ENCODE results near the gene KIF12.

The KIF12 gene

DNA sequence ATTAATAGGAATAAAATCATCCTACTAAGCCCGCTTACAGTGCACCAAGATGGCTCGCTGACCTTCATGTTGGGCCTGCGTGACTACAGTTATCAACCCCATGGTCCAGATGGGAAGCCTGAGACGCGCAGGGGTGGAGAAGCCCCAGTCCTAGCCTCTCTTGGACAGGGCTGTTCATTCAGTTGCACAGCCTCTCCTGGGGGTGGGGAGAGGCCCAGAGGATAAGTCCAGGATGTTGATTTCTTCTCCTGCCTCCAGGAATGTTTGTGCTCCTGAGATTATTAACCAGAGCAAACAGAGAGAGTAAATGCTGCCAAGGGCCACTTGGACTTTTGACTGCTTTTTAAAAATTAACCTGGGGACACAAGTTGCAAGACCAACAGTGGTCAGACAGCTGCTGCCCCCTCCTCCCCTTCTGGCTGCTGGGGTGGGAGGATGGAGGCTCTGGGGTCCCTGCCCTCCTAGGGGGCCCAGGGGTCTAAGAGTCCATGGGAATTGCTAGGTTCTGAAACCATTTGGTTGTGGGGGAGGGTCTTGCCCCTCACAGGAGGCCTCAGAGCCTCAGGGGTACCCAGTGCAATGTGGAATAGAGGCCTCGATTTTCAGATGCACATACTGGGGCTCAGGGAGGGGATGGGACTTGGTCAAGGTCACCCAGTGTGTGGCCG lies 18.2 kb downstream of the KIF12 start:
- DNase-seq (ENCODE audit: insufficient read length, low spot score) (no peak), FAIRE-seq (no peak)
- TF ChIP-seq SPI1 (IDR thresholded peaks at IDR 0.05; ENCODE audit: low read depth, low read length), result no peak
- TF ChIP-seq TAF1 (IDR thresholded peaks at IDR 0.05; ENCODE audit: low read depth, low read length), result no peak
- no peak for TF ChIP-seq POU2F2 (IDR thresholded peaks at IDR 0.05; ENCODE audit: low read depth, low read length)
- no peak for TF ChIP-seq POLR2AphosphoS5 (IDR thresholded peaks at IDR 0.05; ENCODE audit: low read depth, low read length)
- TF ChIP-seq POLR2A (IDR thresholded peaks at IDR 0.05; ENCODE audit: low read depth, low read length), result no peak
- no peak for TF ChIP-seq PAX5 (IDR thresholded peaks at IDR 0.05; ENCODE audit: insufficient read depth, low read length, severe bottlenecking)

DNA sequence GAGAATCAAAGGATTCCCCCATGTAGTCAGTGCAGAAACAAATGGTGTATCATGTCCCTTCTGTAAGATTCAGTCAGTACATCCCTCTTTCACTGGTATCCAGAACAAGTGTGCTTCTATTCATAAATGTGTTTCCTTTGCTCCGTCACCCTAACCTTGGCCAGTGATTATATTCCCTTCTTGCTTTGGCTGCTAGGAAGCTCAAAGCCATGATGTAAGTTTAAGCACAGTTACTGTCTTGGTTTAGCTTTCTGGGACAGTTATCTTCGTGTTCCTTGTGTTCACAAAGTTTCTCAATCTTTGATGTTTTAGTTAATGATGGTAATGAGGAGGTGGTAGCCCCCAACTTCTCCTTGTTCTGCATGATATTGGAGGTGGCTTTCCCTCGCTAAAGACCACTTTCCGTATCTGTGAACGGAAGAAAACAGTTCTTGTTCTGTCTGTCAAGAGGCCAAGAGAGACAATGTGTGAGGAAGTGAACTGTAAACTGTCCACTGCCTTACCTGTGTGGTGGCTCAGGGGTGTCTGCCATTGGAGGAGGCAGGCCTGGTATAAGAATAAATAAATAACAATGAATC lies 18.8 kb downstream of the KIF12 start:
- DNase-seq (ENCODE audit: insufficient read length, low spot score) (no peak), FAIRE-seq (no peak)
- no peak for TF ChIP-seq SPI1 (IDR thresholded peaks at IDR 0.05; ENCODE audit: low read depth, low read length)
- TF ChIP-seq PAX5 (IDR thresholded peaks at IDR 0.05; ENCODE audit: insufficient read depth, low read length, severe bottlenecking), result no peak
- TF ChIP-seq POLR2AphosphoS5 (IDR thresholded peaks at IDR 0.05; ENCODE audit: low read depth, low read length), result no peak
- TF ChIP-seq POU2F2 (IDR thresholded peaks at IDR 0.05; ENCODE audit: low read depth, low read length), result no peak
- no peak for TF ChIP-seq POLR2A (IDR thresholded peaks at IDR 0.05; ENCODE audit: low read depth, low read length)
- TF ChIP-seq TAF1 (IDR thresholded peaks at IDR 0.05; ENCODE audit: low read depth, low read length), result no peak

DNA sequence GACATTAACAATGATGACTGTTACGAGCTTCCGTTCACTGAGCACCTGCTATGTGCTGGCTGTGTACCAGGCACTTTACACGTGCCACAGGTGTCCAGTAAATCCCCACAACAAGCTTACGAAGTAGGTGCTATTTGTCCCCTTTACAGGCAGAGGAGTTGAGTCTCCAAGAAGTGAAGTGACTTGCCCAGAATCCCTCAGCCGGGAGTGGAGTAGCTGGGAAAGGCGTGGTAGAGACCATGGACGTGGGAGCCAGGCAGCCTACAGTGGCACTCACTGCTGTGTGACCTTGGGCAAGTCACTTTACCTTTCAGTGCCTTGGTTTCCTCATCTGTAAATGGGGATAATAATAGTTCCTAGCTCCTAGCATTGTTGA lies 20.3 kb downstream of the KIF12 start:
- DNase-seq (ENCODE audit: insufficient read length, low spot score) (no peak), FAIRE-seq (no peak)
- TF ChIP-seq PAX5 (IDR thresholded peaks at IDR 0.05; ENCODE audit: insufficient read depth, low read length, severe bottlenecking) (no peak), POLR2A (IDR thresholded peaks at IDR 0.05; ENCODE audit: low read depth, low read length) (no peak), SPI1 (IDR thresholded peaks at IDR 0.05; ENCODE audit: low read depth, low read length) (no peak), TAF1 (IDR thresholded peaks at IDR 0.05; ENCODE audit: low read depth, low read length) (no peak), POU2F2 (IDR thresholded peaks at IDR 0.05; ENCODE audit: low read depth, low read length) (no peak), POLR2AphosphoS5 (IDR thresholded peaks at IDR 0.05; ENCODE audit: low read depth, low read length) (no peak)

DNA sequence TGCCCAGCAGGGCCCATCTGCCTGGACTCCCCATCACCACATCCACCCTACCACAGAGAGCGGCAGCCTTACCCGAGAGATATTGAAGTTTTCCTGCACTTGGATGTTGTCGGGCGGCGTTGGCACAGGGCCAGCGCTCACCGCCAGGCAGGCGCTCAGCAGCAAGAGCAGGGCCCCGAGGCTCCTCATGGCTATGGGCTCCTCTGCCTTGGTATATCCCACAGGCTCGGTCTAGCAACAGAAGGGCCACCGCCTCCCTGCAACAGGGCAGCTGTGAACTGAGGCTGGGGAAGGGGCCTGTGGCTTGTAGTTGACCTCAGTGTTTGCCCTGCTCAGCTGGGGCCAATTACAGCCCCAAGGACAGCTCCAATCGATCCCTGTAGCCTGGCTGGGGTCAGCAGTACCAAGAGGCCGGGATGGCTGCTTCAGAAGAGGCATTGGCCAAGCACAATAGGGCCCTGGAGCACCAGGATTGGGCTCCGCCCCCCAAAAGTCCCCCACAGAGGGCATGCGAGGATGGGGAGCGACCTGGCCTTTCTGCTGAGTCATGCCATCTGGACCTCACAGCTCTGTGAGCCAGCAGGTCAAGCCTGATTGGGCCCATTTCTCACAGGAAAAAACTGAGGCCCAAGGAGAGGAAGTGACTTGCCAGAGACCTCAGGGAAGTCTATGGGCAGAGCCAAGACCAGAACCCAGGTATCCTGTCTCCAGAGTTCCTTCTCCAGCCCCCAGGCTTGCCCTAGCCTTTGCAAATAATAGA lies 20.9 kb downstream of the KIF12 start, which contains the start of gene AMBP:
Gene AMBP, minus strand, starts transcription at position 280 of the 760 bp plus-strand sequence. Its CDS starts 91 bp downstream, at position 189.
- DNase-seq (ENCODE audit: insufficient read length, low spot score), result no peak
- FAIRE-seq, result no peak
- TF ChIP-seq POU2F2 (IDR thresholded peaks at IDR 0.05; ENCODE audit: low read depth, low read length) (no peak), TAF1 (IDR thresholded peaks at IDR 0.05; ENCODE audit: low read depth, low read length) (no peak), PAX5 (IDR thresholded peaks at IDR 0.05; ENCODE audit: insufficient read depth, low read length, severe bottlenecking) (no peak), SPI1 (IDR thresholded peaks at IDR 0.05; ENCODE audit: low read depth, low read length) (no peak), POLR2A (IDR thresholded peaks at IDR 0.05; ENCODE audit: low read depth, low read length) (no peak), POLR2AphosphoS5 (IDR thresholded peaks at IDR 0.05; ENCODE audit: low read depth, low read length) (no peak)

DNA sequence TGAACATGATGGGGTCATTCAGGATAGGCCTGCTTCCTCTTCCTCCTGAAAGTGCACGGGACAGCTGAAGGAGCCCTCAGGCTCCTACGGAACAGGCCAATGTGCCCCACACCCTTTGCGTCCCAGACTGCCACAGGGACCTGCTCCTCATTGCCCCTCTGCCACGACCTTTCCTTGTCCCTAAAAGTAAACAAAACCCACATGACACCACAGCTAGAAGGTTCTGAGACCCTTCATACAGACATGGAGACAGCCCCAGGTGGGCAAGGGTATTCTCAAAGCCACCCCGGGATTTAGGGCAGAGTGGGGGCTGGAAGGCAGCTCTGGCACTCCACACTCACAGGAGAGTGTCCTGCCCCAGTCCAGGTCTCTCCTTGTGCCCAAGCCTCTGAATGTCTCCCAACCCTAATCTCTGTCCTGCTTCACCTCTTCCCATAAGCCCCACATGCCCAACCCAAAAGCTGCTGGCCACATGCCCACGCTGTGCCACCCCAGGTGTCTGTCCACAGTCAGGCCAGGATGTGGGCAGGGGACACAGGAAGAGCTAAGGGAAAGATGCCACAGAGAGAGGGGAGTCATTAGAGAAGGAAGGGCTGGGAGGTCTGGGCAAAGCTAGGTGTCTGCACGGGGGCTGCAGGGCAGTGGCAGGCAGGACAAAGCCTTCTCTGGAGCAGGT lies 21.8 kb downstream of the KIF12 start:
- TF ChIP-seq TAF1 (IDR thresholded peaks at IDR 0.05; ENCODE audit: low read depth, low read length), result no peak
- no peak for TF ChIP-seq POLR2AphosphoS5 (IDR thresholded peaks at IDR 0.05; ENCODE audit: low read depth, low read length)
- no peak for TF ChIP-seq SPI1 (IDR thresholded peaks at IDR 0.05; ENCODE audit: low read depth, low read length)
- TF ChIP-seq POLR2A (IDR thresholded peaks at IDR 0.05; ENCODE audit: low read depth, low read length), result no peak
- TF ChIP-seq POU2F2 (IDR thresholded peaks at IDR 0.05; ENCODE audit: low read depth, low read length), result no peak
- TF ChIP-seq PAX5 (IDR thresholded peaks at IDR 0.05; ENCODE audit: insufficient read depth, low read length, severe bottlenecking), result no peak
- DNase-seq (ENCODE audit: insufficient read length, low spot score), result no peak
- no peak for FAIRE-seq

DNA sequence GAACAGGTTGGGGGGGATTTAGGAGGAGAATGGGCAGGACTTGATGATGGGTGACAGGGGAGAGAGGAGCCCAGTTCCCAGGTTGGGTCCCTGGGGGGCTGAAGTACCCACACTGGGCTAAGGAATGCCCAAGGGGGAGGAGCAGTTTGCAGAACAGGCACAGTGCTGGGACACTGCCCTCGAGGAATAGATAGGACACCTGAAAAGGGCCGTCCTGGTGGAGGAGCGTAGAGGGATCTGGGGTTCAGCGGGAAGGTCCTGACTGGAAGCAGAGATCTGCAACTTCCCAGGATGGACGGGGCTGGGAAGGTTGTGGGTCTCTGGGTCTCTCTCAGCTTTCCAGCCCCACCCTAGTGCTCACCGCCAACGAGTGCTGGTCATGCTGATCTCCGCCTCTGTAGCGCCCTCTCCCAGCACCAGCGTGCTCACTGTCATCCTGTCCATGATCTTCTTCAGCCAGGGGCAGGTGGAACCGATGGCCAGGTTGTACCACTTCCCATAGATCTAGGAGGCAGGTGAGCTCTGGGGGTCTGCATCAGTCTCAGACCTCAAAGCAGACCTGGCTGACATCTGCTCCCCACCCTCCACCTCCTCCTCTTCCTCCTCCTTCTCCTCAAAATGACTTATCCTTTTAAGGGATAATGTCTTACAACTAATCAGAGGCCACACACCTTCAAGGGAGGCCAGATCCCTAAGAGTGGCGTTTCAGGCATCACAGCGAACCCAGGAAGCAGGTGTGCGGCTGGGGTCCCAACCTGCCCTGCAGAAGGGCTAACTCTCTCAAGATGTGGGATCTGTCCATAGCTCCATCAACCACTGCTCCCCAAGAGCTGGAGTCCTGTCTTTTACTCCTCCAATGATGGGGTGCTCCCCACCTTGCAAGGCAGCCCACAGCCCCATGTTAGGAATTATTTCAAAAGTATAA lies 22.6 kb downstream of the KIF12 start:
- no peak for DNase-seq (ENCODE audit: insufficient read length, low spot score)
- no peak for TF ChIP-seq POLR2A (IDR thresholded peaks at IDR 0.05; ENCODE audit: low read depth, low read length)
- no peak for TF ChIP-seq PAX5 (IDR thresholded peaks at IDR 0.05; ENCODE audit: insufficient read depth, low read length, severe bottlenecking)
- no peak for TF ChIP-seq POU2F2 (IDR thresholded peaks at IDR 0.05; ENCODE audit: low read depth, low read length)
- no peak for TF ChIP-seq SPI1 (IDR thresholded peaks at IDR 0.05; ENCODE audit: low read depth, low read length)
- TF ChIP-seq POLR2AphosphoS5 (IDR thresholded peaks at IDR 0.05; ENCODE audit: low read depth, low read length), result no peak
- no peak for TF ChIP-seq TAF1 (IDR thresholded peaks at IDR 0.05; ENCODE audit: low read depth, low read length)
- FAIRE-seq, result no peak

DNA sequence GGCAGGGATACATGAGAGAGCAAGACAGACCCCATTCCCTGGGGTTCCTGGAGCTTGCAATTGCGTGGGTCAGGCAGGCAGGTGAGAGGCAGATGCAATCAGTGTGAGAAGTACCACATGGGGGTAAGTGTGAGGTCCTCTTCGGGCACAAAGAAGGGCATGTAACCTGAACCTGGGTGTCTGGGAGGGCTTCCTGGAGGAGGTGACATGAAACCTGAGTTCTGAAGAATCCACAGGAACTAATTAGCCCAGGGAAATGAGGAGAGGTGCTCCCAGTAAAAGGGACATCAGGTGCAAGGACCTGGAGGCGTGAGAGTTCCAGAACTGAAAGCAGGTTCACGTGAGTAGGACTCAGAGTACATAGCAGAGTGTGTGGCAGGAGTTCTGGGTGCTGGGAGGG lies 23.5 kb downstream of the KIF12 start:
- TF ChIP-seq PAX5 (IDR thresholded peaks at IDR 0.05; ENCODE audit: insufficient read depth, low read length, severe bottlenecking) (no peak), POLR2A (IDR thresholded peaks at IDR 0.05; ENCODE audit: low read depth, low read length) (no peak), POLR2AphosphoS5 (IDR thresholded peaks at IDR 0.05; ENCODE audit: low read depth, low read length) (no peak), POU2F2 (IDR thresholded peaks at IDR 0.05; ENCODE audit: low read depth, low read length) (no peak), TAF1 (IDR thresholded peaks at IDR 0.05; ENCODE audit: low read depth, low read length) (no peak), SPI1 (IDR thresholded peaks at IDR 0.05; ENCODE audit: low read depth, low read length) (no peak)
- no peak for DNase-seq (ENCODE audit: insufficient read length, low spot score)
- FAIRE-seq, result no peak

All from GM12891 (cell line).